Uterus (tissue), 4 donors: Measurements from ENCODE around the gene FBRSL1. TPM values are rescaled to one million over a fixed set of nuclear protein-coding genes. Genes with fewer than 3 reads are reported as not detected.
A peak's percentile ranks its signal among the peaks of the same experiment; 100 is the strongest.

Source experiments
- DNase-seq, 2 donors: peaks; one replicate each; pipeline ENCODE4 v3.0.0-alpha.2; 2019 to 2020
- H3K27ac ChIP-seq, 2 donors: fragments of 200-600 bp; sonication (generic); 1 replicate in 1 of 2; 2 replicates in 1 of 2; pipeline ENCODE4 v1.5.1; 2016 to 2018
- H3K27me3 ChIP-seq, 2 donors: fragments of 200-600 bp; sonication (generic); one replicate each; pipeline ENCODE4 v1.5.1; 2018 to 2019; ENCODE audit warnings: control low read depth in 1 of 2
- H3K36me3 ChIP-seq, 2 donors: fragments of 200-600 bp; sonication (generic); one replicate each; pipeline ENCODE4 v1.5.1; 2019; ENCODE audit warnings: control low read depth in 1 of 2
- H3K4me1 ChIP-seq, 2 donors: fragments of 200-600 bp; sonication (generic); one replicate each; pipeline ENCODE4 v1.5.1; 2018 to 2019; ENCODE audit warnings: control low read depth in 1 of 2
- H3K4me3 ChIP-seq, 2 donors: fragments of 200-600 bp; sonication (generic); 1 replicate in 1 of 2; 2 replicates in 1 of 2; pipeline ENCODE4 v1.5.1; 2018 to 2019; ENCODE audit warnings: mild to moderate bottlenecking in 1 of 2
- H3K9me3 ChIP-seq, 2 donors: fragments of 200-600 bp; sonication (generic); one replicate each; pipeline ENCODE4 v1.5.1; 2019; ENCODE audit warnings: control low read depth in 1 of 2
- CTCF ChIP-seq, 4 experiments: fragments of 200-600 bp in 2 of 4; fragments of 450-650 bp in 2 of 4; sonication (generic) in 2 of 4; IDR thresholded peaks; one replicate each; pipeline ENCODE4 v1.5.1; 2016 to 2019; ENCODE audit warnings: antibody characterized with exemption in 4 of 4, mild to moderate bottlenecking in 2 of 4, moderate library complexity in 1 of 4
- POLR2A ChIP-seq, 2 donors: fragments of 450-650 bp; IDR thresholded peaks; one replicate each; pipeline ENCODE4 v1.6.1; 2016; ENCODE audit warnings: antibody characterized with exemption in 2 of 2, mild to moderate bottlenecking in 1 of 2, moderate library complexity in 1 of 2
- intact Hi-C: fragments of 100-400 bp; cut with DNase I; formaldehyde crosslinking; loops from one replicate; pipeline ENCODE4 v1.15.1; 2023; ENCODE audit warnings: low total_unique reads
- total RNA-seq, 4 donors: library from RNA; depleted of rRNA in 3 of 4; stranded (reverse); fragments of >200 nt in 3 of 4; gene quantifications; one replicate each; pipeline versions ENCODE4 v1.1.0 to v1.2.4, GENCODE V29; 2014 to 2023
- donor health status: DM: yes; HTN: yes; CAD: no.

The FBRSL1 gene
- total RNA-seq, 4 donors from 2014 or later: 2.9 to 59.1 (median 31.8) TPM

- H3K4me3 ChIP-seq: no peak overlapping the region
- no peaks in the 10 kb centered on the region for H3K9me3 ChIP-seq
- DNase-seq: no peak
- TF ChIP-seq CTCF (IDR thresholded peaks at IDR 0.05) (no peak), POLR2A (IDR thresholded peaks at IDR 0.05) (no peak)
- peaks cover 0 to 4% of the 10 kb centered on the region in 2 donors for H3K4me1 ChIP-seq
- intact Hi-C loops: no loop called here
- H3K27ac ChIP-seq: no peak overlapping the region
- no peaks in the 10 kb centered on the region for H3K27me3 ChIP-seq
- no peaks in the 10 kb centered on the region for H3K36me3 ChIP-seq
Observed at GRCh38 chr12:132486168-132486567, 3.8 kb upstream of the FBRSL1 start.

- Histone ChIP-seq H3K27ac (no peak overlapping the region), H3K4me1 (peaks cover 0 to 8% of the 10 kb centered on the region in 2 donors), H3K9me3 (no peaks in the 10 kb centered on the region), H3K36me3 (no peaks in the 10 kb centered on the region), H3K27me3 (no peaks in the 10 kb centered on the region), H3K4me3 (no peak overlapping the region)
- intact Hi-C loops: no loop called here
- TF ChIP-seq CTCF (IDR thresholded peaks at IDR 0.05) (no peak), POLR2A (IDR thresholded peaks at IDR 0.05) (no peak)
- no peak for DNase-seq
Observed at GRCh38 chr12:132486576-132486975, 3.4 kb upstream of the FBRSL1 start.

GRCh38 chr12:132487311-132487741, 2.6 kb upstream of the FBRSL1 start:
- DNase-seq: no peak
- TF ChIP-seq CTCF (IDR thresholded peaks at IDR 0.05): no peak
- TF ChIP-seq POLR2A (IDR thresholded peaks at IDR 0.05): no peak

GRCh38 chr12:132488127-132489077, 1.5 kb upstream of the FBRSL1 start:
- TF ChIP-seq POLR2A (IDR thresholded peaks at IDR 0.05) (no peak), CTCF (IDR thresholded peaks at IDR 0.05) (no peak)
- Histone ChIP-seq H3K27me3 (no peaks in the 10 kb centered on the region), H3K4me1 (peaks cover 0 to 25% of the 10 kb centered on the region in 2 donors), H3K36me3 (no peaks in the 10 kb centered on the region), H3K27ac (peak overlapping the region; percentile 60 to 76), H3K9me3 (no peaks in the 10 kb centered on the region), H3K4me3 (peak overlapping the region in 1 of 2 donors; percentile 92)
- intact Hi-C loops: no loop called here
- DNase-seq: peak in 1 of 2 donors; percentile 40

More at GRCh38 chr12:132487311-132487741, 2.6 kb upstream of the FBRSL1 start:
- peaks cover 0 to 14% of the 10 kb centered on the region in 2 donors for H3K4me1 ChIP-seq
- intact Hi-C loops: no loop called here
- no peaks in the 10 kb centered on the region for H3K9me3 ChIP-seq
- H3K27ac ChIP-seq: no peak overlapping the region
- no peaks in the 10 kb centered on the region for H3K27me3 ChIP-seq
- H3K36me3 ChIP-seq: no peaks in the 10 kb centered on the region
- no peak overlapping the region for H3K4me3 ChIP-seq

- no peaks in the 10 kb centered on the region for H3K36me3 ChIP-seq
- intact Hi-C loops: no loop called here
- DNase-seq: no peak
- H3K27me3 ChIP-seq: no peaks in the 10 kb centered on the region
- TF ChIP-seq CTCF (IDR thresholded peaks at IDR 0.05): no peak
- TF ChIP-seq POLR2A (IDR thresholded peaks at IDR 0.05): no peak
- H3K27ac ChIP-seq: peak overlapping the region; percentile 60 to 76
- peaks cover 0 to 33% of the 10 kb centered on the region in 2 donors for H3K4me1 ChIP-seq
- no peaks in the 10 kb centered on the region for H3K9me3 ChIP-seq
- peak overlapping the region; percentile 30 to 92 for H3K4me3 ChIP-seq
Observed at GRCh38 chr12:132489078-132489601, 811 bp upstream of the FBRSL1 start.
